MM.1S (cell line): ENCODE results near the gene NR6A1.

Experiments used
- EZH2 ChIP-seq: fragments of 300-600 bp; sonication (generic); optimal IDR thresholded peaks from 2 replicates; pipeline ENCODE3; 2017; ENCODE audit warnings: low read depth, mild to moderate bottlenecking, antibody characterized with exemption, low read length, mixed read lengths
- EZH2phosphoT487 ChIP-seq: fragments of 300-600 bp; sonication (generic); IDR thresholded peaks from 2 replicates; pipeline ENCODE4 v1.6.1; 2018; ENCODE audit warnings: antibody characterized with exemption, low read length
- TF ChIP-seq, protein P1 (sequence below): fragments of 300-600 bp; sonication (generic); IDR thresholded peaks from 2 replicates; pipeline ENCODE4 v1.5.1; 2016; ENCODE audit warnings: antibody characterized with exemption, low read length, mixed read lengths

DNA sequence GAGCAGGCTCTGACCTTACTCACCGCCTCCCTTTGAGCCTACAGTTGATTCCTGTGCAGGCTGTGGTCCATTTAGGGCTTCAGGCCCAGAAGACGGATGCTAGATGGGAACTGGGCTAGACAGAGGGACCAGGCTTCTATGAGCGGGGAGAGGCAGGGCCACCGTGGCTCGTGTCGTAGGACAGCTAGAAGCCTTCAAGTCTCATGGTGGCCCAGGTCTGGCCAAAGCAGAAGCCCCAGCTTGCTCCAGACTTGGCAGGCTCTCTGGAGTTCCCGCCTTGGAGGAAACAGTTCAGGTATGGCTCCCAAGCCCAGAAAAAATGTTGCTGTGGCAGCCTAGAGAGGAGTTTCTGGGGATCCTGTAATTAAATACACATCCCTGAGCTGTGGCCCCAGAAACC, 253.0 kb downstream of the NR6A1 start:
- TF ChIP-seq, protein P1, sequence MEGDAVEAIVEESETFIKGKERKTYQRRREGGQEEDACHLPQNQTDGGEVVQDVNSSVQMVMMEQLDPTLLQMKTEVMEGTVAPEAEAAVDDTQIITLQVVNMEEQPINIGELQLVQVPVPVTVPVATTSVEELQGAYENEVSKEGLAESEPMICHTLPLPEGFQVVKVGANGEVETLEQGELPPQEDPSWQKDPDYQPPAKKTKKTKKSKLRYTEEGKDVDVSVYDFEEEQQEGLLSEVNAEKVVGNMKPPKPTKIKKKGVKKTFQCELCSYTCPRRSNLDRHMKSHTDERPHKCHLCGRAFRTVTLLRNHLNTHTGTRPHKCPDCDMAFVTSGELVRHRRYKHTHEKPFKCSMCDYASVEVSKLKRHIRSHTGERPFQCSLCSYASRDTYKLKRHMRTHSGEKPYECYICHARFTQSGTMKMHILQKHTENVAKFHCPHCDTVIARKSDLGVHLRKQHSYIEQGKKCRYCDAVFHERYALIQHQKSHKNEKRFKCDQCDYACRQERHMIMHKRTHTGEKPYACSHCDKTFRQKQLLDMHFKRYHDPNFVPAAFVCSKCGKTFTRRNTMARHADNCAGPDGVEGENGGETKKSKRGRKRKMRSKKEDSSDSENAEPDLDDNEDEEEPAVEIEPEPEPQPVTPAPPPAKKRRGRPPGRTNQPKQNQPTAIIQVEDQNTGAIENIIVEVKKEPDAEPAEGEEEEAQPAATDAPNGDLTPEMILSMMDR: no peak
- TF ChIP-seq EZH2phosphoT487 (no peak), EZH2 (no peak)
